Erythroblast (primary cell): ENCODE data around the gene ANKRD39.

Experiments used
- GATA1 ChIP-seq: IDR thresholded peaks from 2 replicates; pipeline ENCODE4 v1.6.1; 2011; ENCODE audit warnings: low read depth, mild to moderate bottlenecking, control low read depth, low read length, moderate library complexity
- POLR2A ChIP-seq: IDR thresholded peaks from 2 replicates; pipeline ENCODE4 v1.6.1; 2011; ENCODE audit warnings: mild to moderate bottlenecking, low read length

DNA sequence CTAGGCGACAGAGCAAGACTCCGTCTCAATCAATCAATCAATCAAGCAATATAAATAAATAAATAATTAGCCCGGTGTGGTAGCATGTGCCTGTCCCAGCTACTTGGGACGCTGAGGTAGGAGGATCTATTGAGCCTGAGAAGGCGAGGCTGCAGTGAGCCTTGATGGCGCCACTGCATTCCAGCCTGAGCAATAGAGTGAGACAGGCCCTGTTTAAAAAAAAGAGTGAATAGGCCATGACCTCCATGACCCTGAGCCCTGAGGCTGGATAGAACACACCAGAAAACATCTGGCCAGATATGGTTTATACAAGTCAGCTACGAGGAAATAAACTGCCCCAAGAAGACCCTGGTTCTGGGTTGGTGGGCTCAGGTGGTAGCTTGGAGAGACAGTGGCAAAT is 32.4 kb upstream of the ANKRD39 start:
- TF ChIP-seq POLR2A (no peak), GATA1 (no peak)
